Neural cell (in vitro differentiated cells): ENCODE data around the gene CLTC. TPM values are rescaled to one million over a fixed set of nuclear protein-coding genes. Genes with fewer than 3 reads are reported as not detected.

Experiments
- H2AFZ ChIP-seq: fragments of 200-600, 300-800 bp; sonication (generic), shearing (Covaris generic); 2 replicates; pipeline ENCODE4 v1.6.0; 2014; ENCODE audit warnings: low read depth, mild to moderate bottlenecking, antibody characterized with exemption, low read length, moderate library complexity
- H3F3A ChIP-seq: fragments of 200-600 bp; shearing (Covaris generic); 2 replicates; pipeline ENCODE4 v1.6.1; 2016; ENCODE audit warnings: mild to moderate bottlenecking, moderate library complexity, mixed read lengths, antibody characterized with exemption, low read length; ENCODE audit not compliant: insufficient read depth, poor library complexity, severe bottlenecking
- H3K27ac ChIP-seq: fragments of 200-600, 300-800 bp; sonication (generic), shearing (Covaris generic); 2 replicates; pipeline ENCODE4 v1.5.1; 2014; ENCODE audit warnings: mild to moderate bottlenecking, low read length, moderate library complexity
- H3K27me3 ChIP-seq: fragments of 300-800, 200-600 bp; sonication (generic), shearing (Covaris generic); 2 replicates; pipeline ENCODE4 v1.6.0; 2014; ENCODE audit warnings: mild to moderate bottlenecking, low read depth, low read length, moderate library complexity; ENCODE audit not compliant: insufficient read depth
- H3K36me3 ChIP-seq: fragments of 300-800, 200-600 bp; sonication (generic), shearing (Covaris generic); 2 replicates; pipeline ENCODE4 v1.5.1; 2014; ENCODE audit warnings: mild to moderate bottlenecking, antibody characterized with exemption, low read length, moderate library complexity; ENCODE audit not compliant: insufficient read depth
- H3K4me2 ChIP-seq: fragments of 300-800, 200-600 bp; sonication (generic), shearing (Covaris generic); 2 replicates; pipeline ENCODE4 v1.6.0; 2014; ENCODE audit warnings: mild to moderate bottlenecking, low read length
- H3K4me3 ChIP-seq: fragments of 300-800, 200-600 bp; sonication (generic), shearing (Covaris generic); 2 replicates; pipeline ENCODE4 v1.5.1; 2014; ENCODE audit warnings: mild to moderate bottlenecking, low read length, moderate library complexity
- H3K79me2 ChIP-seq: fragments of 200-600 bp; shearing (Covaris generic); replicated peaks from 2 replicates; pipeline ENCODE4 v1.6.0; 2014; ENCODE audit warnings: mild to moderate bottlenecking, low read length, moderate library complexity; ENCODE audit not compliant: insufficient read depth
- H3K9ac ChIP-seq: fragments of 300-800, 200-600 bp; sonication (generic), shearing (Covaris generic); 2 replicates; pipeline ENCODE4 v1.6.1; 2016; ENCODE audit warnings: mild to moderate bottlenecking, low read length, mixed read lengths
- H3K9me2 ChIP-seq: fragments of 200-600 bp; shearing (Covaris generic); 2 replicates; pipeline ENCODE4 v1.6.1; 2016; ENCODE audit warnings: mild to moderate bottlenecking, low read length, mixed read lengths; ENCODE audit not compliant: insufficient read depth
- H3K9me3 ChIP-seq: fragments of 200-600, 300-800 bp; sonication (generic), shearing (Covaris generic); 2 replicates; pipeline ENCODE4 v1.6.1; 2016; ENCODE audit warnings: mild to moderate bottlenecking, mixed run types, low read length, moderate library complexity, mixed read lengths
- H4K20me1 ChIP-seq: fragments of 200-600 bp; shearing (Covaris generic); 2 replicates; pipeline ENCODE4 v1.6.1; 2016; ENCODE audit warnings: mild to moderate bottlenecking, mixed run types; ENCODE audit not compliant: insufficient read depth
- EP300 ChIP-seq: fragments of 450-650 bp; conservative IDR thresholded peaks from 2 replicates; pipeline ENCODE4 v1.6.1; 2014; ENCODE audit warnings: antibody characterized with exemption, mild to moderate bottlenecking, moderate library complexity; ENCODE audit not compliant: poor library complexity, severe bottlenecking
- EZH2 ChIP-seq: fragments of 200-600, 300-800 bp; shearing (Covaris generic), sonication (generic); IDR thresholded peaks from 2 replicates; pipeline ENCODE4 v1.6.1; 2014; ENCODE audit warnings: antibody characterized with exemption, low read length, borderline replicate concordance, mild to moderate bottlenecking; ENCODE audit not compliant: insufficient read depth, poor library complexity, severe bottlenecking
- MXI1 ChIP-seq: fragments of 450-650 bp; conservative IDR thresholded peaks from 2 replicates; pipeline ENCODE4 v1.6.1; 2014; ENCODE audit warnings: antibody characterized with exemption, mild to moderate bottlenecking; ENCODE audit not compliant: poor library complexity, severe bottlenecking
- POLR2AphosphoS5 ChIP-seq: IDR thresholded peaks from 2 replicates; pipeline ENCODE4 v1.6.1; 2012
- RAD21 ChIP-seq: fragments of 450-650 bp; conservative IDR thresholded peaks from 2 replicates; pipeline ENCODE4 v1.6.1; 2014; ENCODE audit warnings: antibody characterized with exemption, mild to moderate bottlenecking, moderate library complexity
- REST ChIP-seq: IDR thresholded peaks from 2 replicates; pipeline ENCODE4 v1.6.1; 2012; ENCODE audit warnings: borderline replicate concordance
- SMC3 ChIP-seq: fragments of 450-650 bp; conservative IDR thresholded peaks from 2 replicates; pipeline ENCODE4 v1.6.1; 2014; ENCODE audit warnings: antibody characterized with exemption, mild to moderate bottlenecking, moderate library complexity; ENCODE audit not compliant: poor library complexity
- TAF1 ChIP-seq: IDR thresholded peaks from 2 replicates; pipeline ENCODE4 v1.6.1; 2012; ENCODE audit warnings: low read depth
- polyA plus RNA-seq: library from polyadenylated mRNA; depleted of rRNA; stranded (reverse); fragments of >200 nt; gene quantifications from 2 replicates; pipeline ENCODE4 v1.2.3, GENCODE V29; 2014
- TF ChIP-seq, protein P1 (sequence below): fragments of 450-650 bp; IDR thresholded peaks from 2 replicates; pipeline ENCODE4 v1.5.1; 2014; ENCODE audit warnings: antibody characterized with exemption, mild to moderate bottlenecking, moderate library complexity; ENCODE audit not compliant: poor library complexity, severe bottlenecking

Gene CLTC
- polyA plus RNA-seq, 1 donor from 2014 or later, result 218 TPM

GRCh38 chr17:59711936-59712335, 92.2 kb downstream of the CLTC start:
- TF ChIP-seq MXI1 (no peak), REST (no peak), TAF1 (no peak), RAD21 (no peak), EP300 (no peak), SMC3 (no peak), EZH2 (no peak)
- TF ChIP-seq, protein P1, sequence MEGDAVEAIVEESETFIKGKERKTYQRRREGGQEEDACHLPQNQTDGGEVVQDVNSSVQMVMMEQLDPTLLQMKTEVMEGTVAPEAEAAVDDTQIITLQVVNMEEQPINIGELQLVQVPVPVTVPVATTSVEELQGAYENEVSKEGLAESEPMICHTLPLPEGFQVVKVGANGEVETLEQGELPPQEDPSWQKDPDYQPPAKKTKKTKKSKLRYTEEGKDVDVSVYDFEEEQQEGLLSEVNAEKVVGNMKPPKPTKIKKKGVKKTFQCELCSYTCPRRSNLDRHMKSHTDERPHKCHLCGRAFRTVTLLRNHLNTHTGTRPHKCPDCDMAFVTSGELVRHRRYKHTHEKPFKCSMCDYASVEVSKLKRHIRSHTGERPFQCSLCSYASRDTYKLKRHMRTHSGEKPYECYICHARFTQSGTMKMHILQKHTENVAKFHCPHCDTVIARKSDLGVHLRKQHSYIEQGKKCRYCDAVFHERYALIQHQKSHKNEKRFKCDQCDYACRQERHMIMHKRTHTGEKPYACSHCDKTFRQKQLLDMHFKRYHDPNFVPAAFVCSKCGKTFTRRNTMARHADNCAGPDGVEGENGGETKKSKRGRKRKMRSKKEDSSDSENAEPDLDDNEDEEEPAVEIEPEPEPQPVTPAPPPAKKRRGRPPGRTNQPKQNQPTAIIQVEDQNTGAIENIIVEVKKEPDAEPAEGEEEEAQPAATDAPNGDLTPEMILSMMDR, result no peak
- Histone ChIP-seq H3K9me3 (no peaks in the 10 kb centered on the region), H3K9ac (no peak overlapping the region), H3K4me2 (no peak overlapping the region), H3K9me2 (no peaks in the 10 kb centered on the region), H3K36me3 (no peaks in the 10 kb centered on the region), H2AFZ (no peak overlapping the region), H4K20me1 (no peaks in the 10 kb centered on the region), H3K27me3 (no peaks in the 10 kb centered on the region), H3K79me2 (peaks cover 34% of the 10 kb centered on the region), H3F3A (no peaks in the 10 kb centered on the region), H3K4me3 (no peak overlapping the region), H3K27ac (no peak overlapping the region)

DNA sequence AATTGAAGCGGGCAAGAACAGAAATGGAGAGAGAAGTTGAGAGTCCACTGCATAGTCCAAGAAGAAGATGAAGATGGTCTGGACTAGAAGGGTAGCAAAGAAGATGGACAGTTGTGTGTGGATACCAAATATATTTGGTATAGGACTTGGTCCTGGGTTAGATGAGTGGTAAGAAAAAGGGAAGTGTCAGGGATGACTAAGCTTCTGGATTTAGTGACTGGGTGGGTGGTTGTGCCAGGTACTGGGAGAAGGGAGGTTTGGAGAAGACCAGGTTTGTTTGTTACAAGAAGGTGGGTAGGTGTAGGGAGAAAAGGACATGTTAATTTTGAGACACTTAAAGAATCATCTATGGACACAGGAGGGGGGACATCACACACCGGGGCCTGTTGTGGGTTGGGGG, 93.2 kb downstream of the CLTC start:
- H3K4me3 ChIP-seq, result no peak overlapping the region
- no peak overlapping the region for H3K27ac ChIP-seq
- H4K20me1 ChIP-seq, result no peaks in the 10 kb centered on the region
- no peak overlapping the region for H2AFZ ChIP-seq
- H3K4me2 ChIP-seq, result no peak overlapping the region
- no peak overlapping the region for H3K9ac ChIP-seq
- no peaks in the 10 kb centered on the region for H3F3A ChIP-seq
- no peaks in the 10 kb centered on the region for H3K9me2 ChIP-seq
- no peaks in the 10 kb centered on the region for H3K27me3 ChIP-seq
- TF ChIP-seq POLR2AphosphoS5, result no peak
- TF ChIP-seq SMC3, result no peak
- peaks cover 34% of the 10 kb centered on the region for H3K79me2 ChIP-seq
- no peaks in the 10 kb centered on the region for H3K9me3 ChIP-seq
- no peaks in the 10 kb centered on the region for H3K36me3 ChIP-seq

DNA sequence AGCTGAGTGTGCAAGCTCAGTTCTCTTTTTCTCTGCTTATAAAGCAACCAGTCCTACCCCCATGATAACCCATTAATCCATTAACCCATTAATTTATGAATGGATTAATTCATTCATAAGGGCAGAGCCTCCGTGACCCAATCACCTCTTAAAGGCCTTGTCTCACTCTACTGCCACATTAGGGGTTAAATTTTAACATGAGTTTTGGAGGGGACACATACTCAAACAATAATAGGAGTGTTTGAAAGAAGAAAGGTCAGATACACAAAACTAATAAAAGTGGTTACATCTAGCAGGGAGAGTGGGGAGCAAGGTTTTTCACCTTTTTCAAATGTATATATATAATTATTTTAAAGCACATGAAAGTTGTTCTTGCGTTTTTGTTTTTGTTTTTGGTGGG, 94.6 kb downstream of the CLTC start:
- H3K27ac ChIP-seq, result no peak overlapping the region
- no peaks in the 10 kb centered on the region for H3K9me3 ChIP-seq
- peaks cover 27% of the 10 kb centered on the region for H3K79me2 ChIP-seq
- H3K9ac ChIP-seq, result no peak overlapping the region
- no peak overlapping the region for H3K4me3 ChIP-seq
- H3K4me2 ChIP-seq, result no peak overlapping the region
- no peaks in the 10 kb centered on the region for H3K36me3 ChIP-seq
- no peak overlapping the region for H2AFZ ChIP-seq
- no peaks in the 10 kb centered on the region for H3F3A ChIP-seq
- no peaks in the 10 kb centered on the region for H3K27me3 ChIP-seq
- TF ChIP-seq RAD21 (no peak), SMC3 (no peak), EZH2 (no peak), EP300 (no peak), TAF1 (no peak), POLR2AphosphoS5 (no peak), MXI1 (no peak), REST (no peak)
- TF ChIP-seq, protein P1, result no peak
- H3K9me2 ChIP-seq, result no peaks in the 10 kb centered on the region
- no peaks in the 10 kb centered on the region for H4K20me1 ChIP-seq
